Measurements from ENCODE around the gene VPS39. TPM values are rescaled to one million over a fixed set of nuclear protein-coding genes. Genes with fewer than 3 reads are reported as not detected.

VPS39 gene
- total and polyA plus RNA-seq, 2 donors (not counting 3 experiments of a cell fraction or from before 2014, with no cell fraction given) = 56.5 to 56.7 TPM

DNA sequence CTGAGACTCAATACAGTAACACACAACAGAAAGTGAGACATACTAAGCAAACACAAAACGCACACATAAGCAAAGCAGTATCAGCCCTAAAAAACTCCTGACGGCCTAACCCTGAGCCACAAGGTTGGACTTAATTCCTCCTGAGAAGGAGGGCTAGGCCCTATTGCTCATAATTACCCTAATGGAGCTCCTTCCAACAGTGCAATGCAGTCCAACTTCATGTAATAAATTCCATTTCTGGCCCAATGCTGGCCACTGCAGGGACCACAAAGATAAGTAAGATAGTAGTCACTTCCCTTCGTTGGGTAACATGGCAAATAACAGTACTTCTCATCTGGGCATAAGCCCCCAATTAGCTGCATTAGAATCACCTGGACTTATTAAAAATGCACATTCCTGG, 4.2 kb downstream of the VPS39 start:
- POLR2A ChIA-PET = interaction anchor here (0.5 kb wide), 1 partner anchor 10 kb away, joined by 3 read pairs; no protein-coding TSS in a partner anchor
- intact Hi-C loops (cut with micrococcal nuclease) (no loop called here), dilution Hi-C loops (cut with MboI; ENCODE audit: extremely low pct_ligation_motif_present, low sequenced_read_pairs) (no loop called here)
- no peak for FAIRE-seq
- H3K4me1 ChIP-seq (ENCODE audit: control insufficient read depth, extremely low read depth, insufficient read depth, low read length) = peaks cover 10% of the 10 kb centered on the region
- CTCF ChIA-PET = no interaction called here
- H4K20me1 ChIP-seq (replicated peaks; ENCODE audit: control insufficient read depth, extremely low read depth, insufficient read depth, low read length) = no peaks in the 10 kb centered on the region
- TF ChIP-seq JUN (IDR thresholded peaks at IDR 0.05; ENCODE audit: borderline replicate concordance, insufficient read depth, insufficient read length, low read depth) (no peak), MAX (IDR thresholded peaks at IDR 0.05; ENCODE audit: insufficient read depth, insufficient read length) (no peak), POLR2AphosphoS5 (IDR thresholded peaks at IDR 0.05; ENCODE audit: insufficient read depth, low read depth, low read length) (no peak), EZH2 (IDR thresholded peaks at IDR 0.05; ENCODE audit: borderline replicate concordance, low read depth, low read length, severe bottlenecking) (no peak), MYC (IDR thresholded peaks at IDR 0.05; ENCODE audit: low read depth, low read length) (no peak), FOS (IDR thresholded peaks at IDR 0.05; ENCODE audit: borderline replicate concordance, insufficient read depth, low read length) (no peak), POLR2A (IDR thresholded peaks at IDR 0.05; ENCODE audit: low read depth, low read length) (no peak), GATA2 (IDR thresholded peaks at IDR 0.05; ENCODE audit: insufficient read depth, insufficient read length, low read depth, low read length) (no peak)
- TF ChIP-seq, protein P1, sequence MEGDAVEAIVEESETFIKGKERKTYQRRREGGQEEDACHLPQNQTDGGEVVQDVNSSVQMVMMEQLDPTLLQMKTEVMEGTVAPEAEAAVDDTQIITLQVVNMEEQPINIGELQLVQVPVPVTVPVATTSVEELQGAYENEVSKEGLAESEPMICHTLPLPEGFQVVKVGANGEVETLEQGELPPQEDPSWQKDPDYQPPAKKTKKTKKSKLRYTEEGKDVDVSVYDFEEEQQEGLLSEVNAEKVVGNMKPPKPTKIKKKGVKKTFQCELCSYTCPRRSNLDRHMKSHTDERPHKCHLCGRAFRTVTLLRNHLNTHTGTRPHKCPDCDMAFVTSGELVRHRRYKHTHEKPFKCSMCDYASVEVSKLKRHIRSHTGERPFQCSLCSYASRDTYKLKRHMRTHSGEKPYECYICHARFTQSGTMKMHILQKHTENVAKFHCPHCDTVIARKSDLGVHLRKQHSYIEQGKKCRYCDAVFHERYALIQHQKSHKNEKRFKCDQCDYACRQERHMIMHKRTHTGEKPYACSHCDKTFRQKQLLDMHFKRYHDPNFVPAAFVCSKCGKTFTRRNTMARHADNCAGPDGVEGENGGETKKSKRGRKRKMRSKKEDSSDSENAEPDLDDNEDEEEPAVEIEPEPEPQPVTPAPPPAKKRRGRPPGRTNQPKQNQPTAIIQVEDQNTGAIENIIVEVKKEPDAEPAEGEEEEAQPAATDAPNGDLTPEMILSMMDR (IDR thresholded peaks at IDR 0.05; ENCODE audit: extremely low read depth in 1 of 2, insufficient read depth in 1 of 2, low read depth in 1 of 2, low read length in 2 of 2) = no peak
- H3K4me2 ChIP-seq (ENCODE audit: insufficient read depth, low read length) = no peak overlapping the region
- H3K36me3 ChIP-seq (ENCODE audit: control insufficient read depth in 2 of 2, extremely low read depth in 1 of 2, insufficient read depth in 2 of 2, low read length in 2 of 2) = peaks cover 2 to 6% of the 10 kb centered on the region in 2 experiments
- no peak for DNase-seq (ENCODE audit: low read depth, low spot score)
- no peak overlapping the region for H3K27ac ChIP-seq (ENCODE audit: insufficient read depth, low read depth, low read length)
- no peak overlapping the region for H3K4me3 ChIP-seq (replicated peaks in 1 of 3; ENCODE audit: insufficient read depth in 1 of 3, low read depth in 1 of 3, low read length in 3 of 3)
- H2AFZ ChIP-seq (ENCODE audit: low read depth, low read length) = no peak overlapping the region
- H3K9me3 ChIP-seq (replicated peaks; ENCODE audit: control insufficient read depth, insufficient read depth, low read length) = no peaks in the 10 kb centered on the region
- BruUV-seq (replicated peaks) = no TSS peak
- no peaks in the 10 kb centered on the region for H3K9me1 ChIP-seq (replicated peaks; ENCODE audit: control insufficient read depth, extremely low read depth, insufficient read depth, low read length)
- no peak overlapping the region for H3K9ac ChIP-seq (replicated peaks; ENCODE audit: extremely low read depth, insufficient read depth, low read length)
- peaks cover 22% of the 10 kb centered on the region for H3K79me2 ChIP-seq (ENCODE audit: control insufficient read depth, insufficient read depth, low read length)
- no peaks in the 10 kb centered on the region for H3K27me3 ChIP-seq (ENCODE audit: control insufficient read depth in 2 of 2, insufficient read depth in 2 of 2, low read length in 2 of 2)
